Measurements from ENCODE around the gene ASB2.

The ASB2 gene

DNA sequence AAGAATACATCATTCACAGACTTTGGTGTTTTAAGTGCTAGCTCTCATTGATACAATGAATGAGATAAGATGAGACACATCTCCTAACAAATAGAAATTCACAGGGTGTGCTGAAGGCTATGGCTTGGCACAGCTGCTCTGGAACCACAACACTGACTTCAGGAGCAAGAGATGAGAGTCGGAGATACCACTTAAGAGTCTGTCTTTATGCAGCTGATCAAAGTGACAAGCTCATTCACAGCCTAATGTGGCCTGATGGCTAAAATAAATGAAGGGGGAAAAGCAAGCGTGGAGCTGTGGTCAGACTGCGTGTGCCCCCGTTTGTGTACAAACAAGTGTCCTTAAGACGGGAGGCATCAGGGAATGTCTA is 78.9 kb downstream of the ASB2 start:
- H3K27me3 Mint-ChIP-seq: peaks cover 2% of the 10 kb centered on the region
- no peaks in the 10 kb centered on the region for H3K9me3 Mint-ChIP-seq
- no peak for ATAC-seq
- H3K4me1 Mint-ChIP-seq: no peaks in the 10 kb centered on the region
- no peak overlapping the region for H3K27ac Mint-ChIP-seq
- H3K4me3 Mint-ChIP-seq: no peak overlapping the region
- DNase-seq: no peak
- no peaks in the 10 kb centered on the region for H3K36me3 Mint-ChIP-seq (ENCODE audit: low read depth)

- no peak for ATAC-seq
- DNase-seq: no peak
- H3K27ac Mint-ChIP-seq: no peak overlapping the region
- no peak overlapping the region for H3K4me3 Mint-ChIP-seq
- H3K27me3 Mint-ChIP-seq: peaks cover 10% of the 10 kb centered on the region
- H3K9me3 Mint-ChIP-seq: no peaks in the 10 kb centered on the region
- no peaks in the 10 kb centered on the region for H3K4me1 Mint-ChIP-seq
- no peaks in the 10 kb centered on the region for H3K36me3 Mint-ChIP-seq (ENCODE audit: low read depth)
Measured at GRCh38 chr14:93895023-93895604, 81.3 kb downstream of the ASB2 start.

DNA sequence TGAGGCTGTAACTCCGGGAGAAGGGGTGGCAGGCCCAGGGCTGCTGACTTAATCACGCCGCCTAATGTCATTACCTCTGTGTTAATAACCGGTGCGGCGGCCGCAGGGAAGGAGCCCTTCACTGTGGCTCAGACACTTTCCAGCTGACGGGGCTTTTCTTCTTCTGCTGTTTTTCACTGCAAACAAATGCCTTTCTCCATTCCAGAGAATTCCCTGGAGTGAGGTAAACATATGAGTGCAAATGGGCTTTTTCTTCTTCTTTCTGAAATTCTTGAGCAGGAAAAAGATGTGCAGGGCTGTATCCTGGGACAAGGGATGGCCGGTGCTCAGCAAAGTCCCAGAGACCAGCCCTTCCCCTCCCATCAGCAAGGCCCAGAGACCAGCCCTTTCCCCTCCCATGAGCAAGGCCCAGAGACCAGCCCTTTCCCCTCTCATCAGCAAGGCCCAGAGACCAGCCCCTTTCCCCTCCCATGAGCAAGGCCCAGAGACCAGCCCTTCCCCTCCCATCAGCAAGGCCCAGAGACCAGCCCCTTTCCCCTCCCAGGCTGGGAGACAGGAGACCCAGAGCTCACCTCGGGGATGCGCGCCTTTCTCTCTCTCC is 82.6 kb downstream of the ASB2 start:
- Mint-ChIP-seq H3K4me1 (no peaks in the 10 kb centered on the region), H3K4me3 (no peak overlapping the region), H3K36me3 (ENCODE audit: low read depth) (no peaks in the 10 kb centered on the region), H3K27me3 (peaks cover 14% of the 10 kb centered on the region), H3K27ac (no peak overlapping the region), H3K9me3 (no peaks in the 10 kb centered on the region)
- no peak for ATAC-seq
- DNase-seq: no peak

DNA sequence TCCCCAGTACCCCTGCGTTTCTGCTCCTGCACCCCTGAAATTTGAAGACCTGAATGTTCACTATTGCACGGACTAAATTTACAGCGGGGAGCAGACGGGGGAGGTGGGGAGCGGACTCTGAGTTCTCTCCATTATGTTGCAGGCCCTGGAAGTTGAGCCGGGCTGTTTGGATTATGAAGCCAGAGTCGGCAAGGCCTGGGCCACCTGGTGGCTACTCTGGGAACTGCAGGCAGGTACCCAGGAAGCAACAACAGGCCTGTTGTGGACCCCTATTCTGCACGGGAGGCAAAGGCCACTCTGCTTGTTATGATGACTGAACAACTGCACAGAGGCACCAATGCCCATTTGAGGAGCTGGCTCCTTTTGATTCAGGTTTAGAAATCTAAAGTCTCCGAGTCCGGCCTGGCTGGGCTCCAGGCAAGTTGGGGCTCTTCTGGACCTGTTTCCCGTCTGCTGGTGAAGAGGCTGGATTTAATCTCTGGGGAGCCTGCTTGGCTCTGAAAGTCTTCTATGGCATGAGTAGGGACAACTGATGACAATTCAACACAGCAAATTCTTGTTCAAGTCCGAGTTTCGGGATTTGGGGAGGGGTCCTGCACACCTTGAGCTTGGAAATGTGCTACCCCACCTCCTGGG is 83.3 kb downstream of the ASB2 start:
- Mint-ChIP-seq H3K27ac (no peak overlapping the region), H3K4me3 (no peak overlapping the region), H3K9me3 (no peaks in the 10 kb centered on the region), H3K36me3 (ENCODE audit: low read depth) (no peaks in the 10 kb centered on the region), H3K4me1 (no peaks in the 10 kb centered on the region), H3K27me3 (peaks cover 18% of the 10 kb centered on the region)
- ATAC-seq (peak; percentile 66), DNase-seq (peak; percentile 85)

GRCh38 chr14:93892505-93892839 is 83.9 kb downstream of the ASB2 start:
- H3K27me3 Mint-ChIP-seq: peaks cover 20% of the 10 kb centered on the region
- H3K36me3 Mint-ChIP-seq (ENCODE audit: low read depth): no peaks in the 10 kb centered on the region
- H3K9me3 Mint-ChIP-seq: no peaks in the 10 kb centered on the region
- H3K4me3 Mint-ChIP-seq: no peak overlapping the region
- H3K27ac Mint-ChIP-seq: no peak overlapping the region
- DNase-seq: no peak
- ATAC-seq: no peak
- H3K4me1 Mint-ChIP-seq: no peaks in the 10 kb centered on the region

DNA sequence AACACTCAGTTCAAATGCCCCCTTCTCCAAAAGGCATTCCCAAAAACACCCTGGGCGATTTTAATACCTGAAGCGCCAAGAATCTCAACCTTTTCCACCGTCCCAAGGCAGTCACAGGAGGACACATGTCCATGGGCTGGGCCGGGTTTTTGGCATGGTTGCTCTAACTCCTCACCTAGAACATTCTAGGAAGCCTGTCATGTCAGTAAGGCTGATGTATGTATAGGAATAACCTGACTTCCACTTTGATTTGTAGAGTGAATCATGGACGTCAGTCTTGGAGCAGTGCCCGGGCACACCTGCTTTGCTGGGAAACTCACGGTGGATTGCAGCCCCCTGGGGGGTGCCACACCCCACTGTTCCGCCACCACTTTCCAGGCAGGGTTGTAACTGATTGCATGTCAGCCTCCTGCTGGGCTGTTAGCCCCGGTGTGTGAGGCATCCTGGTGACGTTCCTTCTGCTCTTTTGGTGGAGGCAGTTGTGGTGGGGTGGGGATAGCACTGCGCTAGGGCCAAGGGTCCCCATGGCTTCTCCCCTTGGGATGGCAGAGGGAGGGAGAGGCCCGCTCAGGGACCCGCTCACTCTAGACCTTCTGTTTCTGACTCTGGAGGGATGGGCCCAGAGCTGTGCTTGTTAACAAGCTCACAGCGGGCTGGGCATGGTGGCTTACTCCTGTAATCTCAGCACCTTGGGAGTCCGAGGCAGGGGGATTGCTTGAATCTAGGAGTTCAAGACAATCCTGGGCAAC is 84.4 kb downstream of the ASB2 start:
- ATAC-seq (no peak), DNase-seq (no peak)
- H3K27ac Mint-ChIP-seq: no peak overlapping the region
- H3K27me3 Mint-ChIP-seq: peaks cover 20% of the 10 kb centered on the region
- H3K4me1 Mint-ChIP-seq: no peaks in the 10 kb centered on the region
- no peaks in the 10 kb centered on the region for H3K36me3 Mint-ChIP-seq (ENCODE audit: low read depth)
- no peaks in the 10 kb centered on the region for H3K9me3 Mint-ChIP-seq
- H3K4me3 Mint-ChIP-seq: no peak overlapping the region

- Mint-ChIP-seq H3K27me3 (peaks cover 20% of the 10 kb centered on the region), H3K4me3 (no peak overlapping the region)
- ATAC-seq: no peak
Measured at GRCh38 chr14:93889739-93890483, 86.5 kb downstream of the ASB2 start.

GRCh38 chr14:93888995-93889394 is 87.4 kb downstream of the ASB2 start:
- DNase-seq (no peak), ATAC-seq (no peak)
- Mint-ChIP-seq H3K4me3 (no peak overlapping the region), H3K36me3 (ENCODE audit: low read depth) (no peaks in the 10 kb centered on the region), H3K27me3 (peaks cover 20% of the 10 kb centered on the region), H3K27ac (no peak overlapping the region), H3K4me1 (no peaks in the 10 kb centered on the region), H3K9me3 (peaks cover 6% of the 10 kb centered on the region)

More at GRCh38 chr14:93889739-93890483, 86.5 kb downstream of the ASB2 start:
- Mint-ChIP-seq H3K36me3 (ENCODE audit: low read depth) (no peaks in the 10 kb centered on the region), H3K4me1 (no peaks in the 10 kb centered on the region), H3K9me3 (peaks cover 6% of the 10 kb centered on the region), H3K27ac (no peak overlapping the region)
- DNase-seq: no peak

DNA sequence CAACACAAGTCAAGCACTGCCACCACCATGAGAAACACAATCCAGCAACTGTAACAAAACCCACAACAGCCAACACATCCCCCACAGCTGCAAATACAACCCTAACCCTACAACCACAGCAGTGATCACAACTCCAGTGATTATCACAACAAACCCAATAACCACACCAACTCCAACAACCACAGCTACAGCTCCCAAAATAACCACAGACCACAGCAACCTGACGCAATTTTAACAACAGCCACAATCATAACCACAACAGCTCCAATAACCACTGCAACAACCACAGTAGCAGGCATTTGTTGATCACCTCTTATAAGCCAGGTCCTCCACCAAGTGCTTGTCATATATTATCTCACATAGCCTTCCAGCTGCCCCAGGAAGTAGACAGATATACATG is 91.4 kb downstream of the ASB2 start:
- H3K36me3 Mint-ChIP-seq (ENCODE audit: low read depth): no peaks in the 10 kb centered on the region
- no peaks in the 10 kb centered on the region for H3K4me1 Mint-ChIP-seq
- DNase-seq (no peak), ATAC-seq (no peak)
- no peak overlapping the region for H3K27ac Mint-ChIP-seq
- no peak overlapping the region for H3K4me3 Mint-ChIP-seq
- peaks cover 9% of the 10 kb centered on the region for H3K27me3 Mint-ChIP-seq
- H3K9me3 Mint-ChIP-seq: peaks cover 6% of the 10 kb centered on the region
